ENCODE data around the gene LUZP2. TPM values are rescaled to one million over a fixed set of nuclear protein-coding genes. Genes with fewer than 3 reads are reported as not detected.
A peak's percentile ranks its signal among the peaks of the same experiment; 100 is the strongest.

LUZP2 gene
- total RNA-seq, 1 experiment from 2014 or later: 0.11 TPM

GRCh38 chr11:24683583-24683982, 186.7 kb downstream of the LUZP2 start:
- intact Hi-C loops (cut with micrococcal nuclease): no loop called here
- no peaks in the 10 kb centered on the region for H3K9me3 ChIP-seq (ENCODE audit: low read length)
- H3K36me3 ChIP-seq (ENCODE audit: low read depth, low read length): no peaks in the 10 kb centered on the region
- H3K4me2 ChIP-seq (ENCODE audit: low read length): no peak overlapping the region
- H3K27ac ChIP-seq (ENCODE audit: low read length): no peak overlapping the region
- no TSS peak for BruUV-seq (replicated peaks)
- no peaks in the 10 kb centered on the region for H4K20me1 ChIP-seq (ENCODE audit: low read length)
- no peaks in the 10 kb centered on the region for H3K79me2 ChIP-seq (ENCODE audit: low read length)
- ChIA-PET CTCF (no interaction called here), POLR2A (ENCODE audit: unreplicated experiment) (no interaction called here)
- H3K4me3 ChIP-seq (ENCODE audit: low read length): no peak overlapping the region
- no peaks in the 10 kb centered on the region for H3F3A ChIP-seq (ENCODE audit: low read length, unreplicated experiment)
- TF ChIP-seq EZH2 (IDR thresholded peaks at IDR 0.05; ENCODE audit: low read length, unreplicated experiment): no peak
- no peaks in the 10 kb centered on the region for H3K27me3 ChIP-seq (ENCODE audit: low read length)
- no peak overlapping the region for H3K9ac ChIP-seq (ENCODE audit: low read length)
- no peaks in the 10 kb centered on the region for H3K9me2 ChIP-seq (replicated peaks; ENCODE audit: low read length)
- ATAC-seq (peak; percentile 71), DNase-seq (peak; percentile 18)
- H3K4me1 ChIP-seq (ENCODE audit: insufficient read depth, low read length): no peaks in the 10 kb centered on the region
- H2AFZ ChIP-seq (ENCODE audit: low read length): no peak overlapping the region

DNA sequence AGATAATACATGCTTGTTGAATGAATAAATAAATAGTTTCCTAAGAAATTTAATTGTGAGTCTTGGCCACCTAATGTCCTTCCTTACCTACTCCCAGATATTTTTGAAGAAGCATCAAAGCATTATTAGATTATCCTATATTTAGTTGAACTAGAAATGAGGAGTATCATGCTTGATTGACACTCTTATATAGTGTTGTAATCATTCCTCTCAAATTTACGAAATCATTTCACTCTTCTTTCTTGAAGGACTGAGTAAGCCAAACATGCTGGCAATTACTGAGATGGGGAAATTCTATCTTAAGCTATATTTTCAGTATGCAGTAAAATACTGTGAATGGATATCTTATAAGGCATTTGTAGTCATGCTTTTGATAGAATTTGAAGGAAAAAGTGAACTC, 189.0 kb downstream of the LUZP2 start:
- no peaks in the 10 kb centered on the region for H3K27me3 ChIP-seq (ENCODE audit: low read length)
- no peaks in the 10 kb centered on the region for H3K36me3 ChIP-seq (ENCODE audit: low read depth, low read length)
- H3K27ac ChIP-seq (ENCODE audit: low read length): no peak overlapping the region
- DNase-seq (no peak), ATAC-seq (no peak)
- ChIA-PET POLR2A (ENCODE audit: unreplicated experiment) (no interaction called here), CTCF (no interaction called here)
- TF ChIP-seq, protein P1, sequence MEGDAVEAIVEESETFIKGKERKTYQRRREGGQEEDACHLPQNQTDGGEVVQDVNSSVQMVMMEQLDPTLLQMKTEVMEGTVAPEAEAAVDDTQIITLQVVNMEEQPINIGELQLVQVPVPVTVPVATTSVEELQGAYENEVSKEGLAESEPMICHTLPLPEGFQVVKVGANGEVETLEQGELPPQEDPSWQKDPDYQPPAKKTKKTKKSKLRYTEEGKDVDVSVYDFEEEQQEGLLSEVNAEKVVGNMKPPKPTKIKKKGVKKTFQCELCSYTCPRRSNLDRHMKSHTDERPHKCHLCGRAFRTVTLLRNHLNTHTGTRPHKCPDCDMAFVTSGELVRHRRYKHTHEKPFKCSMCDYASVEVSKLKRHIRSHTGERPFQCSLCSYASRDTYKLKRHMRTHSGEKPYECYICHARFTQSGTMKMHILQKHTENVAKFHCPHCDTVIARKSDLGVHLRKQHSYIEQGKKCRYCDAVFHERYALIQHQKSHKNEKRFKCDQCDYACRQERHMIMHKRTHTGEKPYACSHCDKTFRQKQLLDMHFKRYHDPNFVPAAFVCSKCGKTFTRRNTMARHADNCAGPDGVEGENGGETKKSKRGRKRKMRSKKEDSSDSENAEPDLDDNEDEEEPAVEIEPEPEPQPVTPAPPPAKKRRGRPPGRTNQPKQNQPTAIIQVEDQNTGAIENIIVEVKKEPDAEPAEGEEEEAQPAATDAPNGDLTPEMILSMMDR (conservative IDR thresholded peaks at IDR 0.05; ENCODE audit: low read depth, low read length): no peak
- TF ChIP-seq EZH2 (IDR thresholded peaks at IDR 0.05; ENCODE audit: low read length, unreplicated experiment) (no peak), EZH2phosphoT487 (IDR thresholded peaks at IDR 0.05; ENCODE audit: borderline replicate concordance, low read length) (no peak)
- intact Hi-C loops (cut with micrococcal nuclease): no loop called here
- no peak overlapping the region for H3K4me2 ChIP-seq (ENCODE audit: low read length)
- H2AFZ ChIP-seq (ENCODE audit: low read length): no peak overlapping the region
- no peaks in the 10 kb centered on the region for H3K9me2 ChIP-seq (replicated peaks; ENCODE audit: low read length)
- no peaks in the 10 kb centered on the region for H3K4me1 ChIP-seq (ENCODE audit: insufficient read depth, low read length)
- no peak overlapping the region for H3K4me3 ChIP-seq (ENCODE audit: low read length)
- H3K79me2 ChIP-seq (ENCODE audit: low read length): no peaks in the 10 kb centered on the region
- no peaks in the 10 kb centered on the region for H3K9me3 ChIP-seq (ENCODE audit: low read length)
- BruUV-seq (replicated peaks): no TSS peak
- no peaks in the 10 kb centered on the region for H4K20me1 ChIP-seq (ENCODE audit: low read length)
- H3K9ac ChIP-seq (ENCODE audit: low read length): no peak overlapping the region
- H3F3A ChIP-seq (ENCODE audit: low read length, unreplicated experiment): no peaks in the 10 kb centered on the region

- Histone ChIP-seq H4K20me1 (ENCODE audit: low read length) (no peaks in the 10 kb centered on the region), H3K4me2 (ENCODE audit: low read length) (no peak overlapping the region), H3K36me3 (ENCODE audit: low read depth, low read length) (no peaks in the 10 kb centered on the region), H2AFZ (ENCODE audit: low read length) (no peak overlapping the region), H3K27me3 (ENCODE audit: low read length) (no peaks in the 10 kb centered on the region), H3K9me3 (ENCODE audit: low read length) (no peaks in the 10 kb centered on the region), H3F3A (ENCODE audit: low read length, unreplicated experiment) (no peaks in the 10 kb centered on the region), H3K9me2 (replicated peaks; ENCODE audit: low read length) (no peaks in the 10 kb centered on the region), H3K9ac (ENCODE audit: low read length) (no peak overlapping the region), H3K4me1 (ENCODE audit: insufficient read depth, low read length) (no peaks in the 10 kb centered on the region), H3K79me2 (ENCODE audit: low read length) (no peaks in the 10 kb centered on the region), H3K4me3 (ENCODE audit: low read length) (no peak overlapping the region), H3K27ac (ENCODE audit: low read length) (no peak overlapping the region)
- ChIA-PET CTCF (no interaction called here), POLR2A (ENCODE audit: unreplicated experiment) (interaction anchor here (0.6 kb wide), 1 partner anchor 344 kb away, joined by 3 read pairs; no protein-coding TSS in a partner anchor)
- no peak for DNase-seq
- intact Hi-C loops (cut with micrococcal nuclease): no loop called here
- ATAC-seq: no peak
- TF ChIP-seq, protein P1 (conservative IDR thresholded peaks at IDR 0.05; ENCODE audit: low read depth, low read length): no peak
- TF ChIP-seq EZH2 (IDR thresholded peaks at IDR 0.05; ENCODE audit: low read length, unreplicated experiment): no peak
- TF ChIP-seq EZH2phosphoT487 (IDR thresholded peaks at IDR 0.05; ENCODE audit: borderline replicate concordance, low read length): no peak
- no TSS peak for BruUV-seq (replicated peaks)
These were observed 190.8 kb downstream of the LUZP2 start for GRCh38 chr11:24687531-24688147.

All from PC-3 (cell line).